PC-3 (cell line): Measurements from ENCODE around the gene EPHB3.

Experiments used
- EZH2 ChIP-seq: fragments of 300-600 bp; sonication (generic); IDR thresholded peaks from one replicate; pipeline ENCODE4 v1.6.1; 2017; ENCODE audit warnings: antibody characterized with exemption, mild to moderate bottlenecking, low read length; ENCODE audit not compliant: unreplicated experiment
- EZH2phosphoT487 ChIP-seq: fragments of 300-600 bp; sonication (generic); IDR thresholded peaks from 2 replicates; pipeline ENCODE4 v1.6.1; 2018; ENCODE audit warnings: mild to moderate bottlenecking, antibody characterized with exemption, low read length, borderline replicate concordance
- TF ChIP-seq, protein P1 (sequence below): fragments of 300-600 bp; sonication (generic); conservative IDR thresholded peaks from 2 replicates; pipeline ENCODE4 v1.5.1; 2017; ENCODE audit warnings: antibody characterized with exemption, low read depth, mild to moderate bottlenecking, low read length

DNA sequence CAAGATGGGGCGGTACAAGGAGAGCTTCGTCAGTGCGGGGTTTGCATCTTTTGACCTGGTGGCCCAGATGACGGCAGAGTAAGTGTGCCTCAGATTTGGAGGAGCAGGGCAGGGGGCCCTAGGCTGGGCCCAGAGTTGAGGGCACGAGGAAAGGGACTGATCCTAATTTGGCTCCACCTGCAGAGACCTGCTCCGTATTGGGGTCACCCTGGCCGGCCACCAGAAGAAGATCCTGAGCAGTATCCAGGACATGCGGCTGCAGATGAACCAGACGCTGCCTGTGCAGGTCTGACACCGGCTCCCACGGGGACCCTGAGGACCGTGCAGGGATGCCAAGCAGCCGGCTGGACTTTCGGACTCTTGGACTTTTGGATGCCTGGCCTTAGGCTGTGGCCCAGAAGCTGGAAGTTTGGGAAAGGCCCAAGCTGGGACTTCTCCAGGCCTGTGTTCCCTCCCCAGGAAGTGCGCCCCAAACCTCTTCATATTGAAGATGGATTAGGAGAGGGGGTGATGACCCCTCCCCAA, 19.8 kb downstream of the EPHB3 start:
- TF ChIP-seq, protein P1, sequence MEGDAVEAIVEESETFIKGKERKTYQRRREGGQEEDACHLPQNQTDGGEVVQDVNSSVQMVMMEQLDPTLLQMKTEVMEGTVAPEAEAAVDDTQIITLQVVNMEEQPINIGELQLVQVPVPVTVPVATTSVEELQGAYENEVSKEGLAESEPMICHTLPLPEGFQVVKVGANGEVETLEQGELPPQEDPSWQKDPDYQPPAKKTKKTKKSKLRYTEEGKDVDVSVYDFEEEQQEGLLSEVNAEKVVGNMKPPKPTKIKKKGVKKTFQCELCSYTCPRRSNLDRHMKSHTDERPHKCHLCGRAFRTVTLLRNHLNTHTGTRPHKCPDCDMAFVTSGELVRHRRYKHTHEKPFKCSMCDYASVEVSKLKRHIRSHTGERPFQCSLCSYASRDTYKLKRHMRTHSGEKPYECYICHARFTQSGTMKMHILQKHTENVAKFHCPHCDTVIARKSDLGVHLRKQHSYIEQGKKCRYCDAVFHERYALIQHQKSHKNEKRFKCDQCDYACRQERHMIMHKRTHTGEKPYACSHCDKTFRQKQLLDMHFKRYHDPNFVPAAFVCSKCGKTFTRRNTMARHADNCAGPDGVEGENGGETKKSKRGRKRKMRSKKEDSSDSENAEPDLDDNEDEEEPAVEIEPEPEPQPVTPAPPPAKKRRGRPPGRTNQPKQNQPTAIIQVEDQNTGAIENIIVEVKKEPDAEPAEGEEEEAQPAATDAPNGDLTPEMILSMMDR: no peak
- no peak for TF ChIP-seq EZH2
- TF ChIP-seq EZH2phosphoT487: no peak
